HG03442 (cell line): ENCODE data around the gene COL27A1.

Experiments
- ATAC-seq: cut with Tn5 transposase; IDR thresholded peaks from one replicate; pipeline ENCODE4 v1.9.1; 2021; ENCODE audit warnings: mild to moderate bottlenecking, moderate library complexity; ENCODE audit not compliant: unreplicated experiment

Gene COL27A1

DNA sequence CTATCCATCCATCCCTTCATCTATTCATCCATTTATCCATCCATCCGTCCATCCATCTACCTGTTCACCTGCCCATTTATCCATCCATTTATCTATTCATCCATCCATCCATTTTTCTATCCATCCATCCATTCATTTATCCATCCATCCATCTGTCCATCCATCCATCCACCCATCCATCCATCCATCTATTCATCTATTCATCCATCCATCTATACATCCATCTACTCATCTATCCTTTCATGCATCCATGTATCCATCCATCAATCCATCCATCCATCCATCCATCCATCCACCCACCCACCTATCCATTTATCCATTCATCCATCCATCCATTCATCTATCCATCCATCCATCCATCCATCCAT, 10.8 kb downstream of the COL27A1 start:
- no peak for ATAC-seq

DNA sequence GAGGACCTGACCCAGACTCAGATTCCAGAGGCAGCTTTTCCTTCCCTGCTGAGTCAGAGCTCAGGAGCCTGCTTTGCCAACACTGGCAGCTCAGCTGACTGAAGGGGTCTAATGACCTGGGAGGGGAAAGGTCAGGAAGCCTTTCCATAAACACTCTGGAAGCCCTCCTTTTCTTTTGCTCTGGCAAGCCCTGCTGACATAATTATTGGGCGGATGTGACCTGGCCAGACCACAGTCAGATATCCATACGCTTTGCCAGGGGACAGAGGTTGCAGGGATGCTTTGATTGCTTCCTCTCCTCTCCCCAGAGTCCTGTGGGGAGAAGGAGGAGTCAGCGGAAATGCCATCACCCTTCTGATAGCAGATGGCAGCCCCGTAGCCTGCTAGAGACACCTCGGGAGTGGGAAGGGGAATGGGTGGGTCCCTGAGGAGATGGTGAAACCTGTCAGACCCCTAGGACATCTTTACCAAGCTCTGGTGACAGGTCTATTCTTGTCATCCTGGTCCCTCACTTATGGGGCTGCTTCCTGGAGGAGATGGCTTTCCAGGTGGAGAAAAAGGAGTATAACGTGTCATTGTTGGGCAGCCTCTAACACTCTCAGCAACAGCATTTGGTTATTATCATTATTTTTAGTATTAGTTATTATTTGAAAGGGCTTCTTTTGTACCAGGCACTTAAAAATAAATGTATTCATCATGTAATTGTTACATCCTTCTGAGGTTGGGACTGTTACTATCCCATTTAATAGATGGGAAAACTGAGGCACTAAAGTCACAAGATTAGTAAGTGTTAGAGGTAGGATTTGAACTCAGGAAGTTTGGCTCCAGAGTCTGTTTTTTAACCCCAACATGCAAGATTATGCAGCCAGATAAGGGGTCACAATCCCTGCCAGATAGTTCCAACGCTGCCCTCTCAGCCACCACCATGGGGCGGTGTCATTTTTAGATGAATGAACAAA, 11.6 kb downstream of the COL27A1 start:
- no peak for ATAC-seq

GRCh38 chr9:114167591-114168091, 12.3 kb downstream of the COL27A1 start:
- no peak for ATAC-seq

DNA sequence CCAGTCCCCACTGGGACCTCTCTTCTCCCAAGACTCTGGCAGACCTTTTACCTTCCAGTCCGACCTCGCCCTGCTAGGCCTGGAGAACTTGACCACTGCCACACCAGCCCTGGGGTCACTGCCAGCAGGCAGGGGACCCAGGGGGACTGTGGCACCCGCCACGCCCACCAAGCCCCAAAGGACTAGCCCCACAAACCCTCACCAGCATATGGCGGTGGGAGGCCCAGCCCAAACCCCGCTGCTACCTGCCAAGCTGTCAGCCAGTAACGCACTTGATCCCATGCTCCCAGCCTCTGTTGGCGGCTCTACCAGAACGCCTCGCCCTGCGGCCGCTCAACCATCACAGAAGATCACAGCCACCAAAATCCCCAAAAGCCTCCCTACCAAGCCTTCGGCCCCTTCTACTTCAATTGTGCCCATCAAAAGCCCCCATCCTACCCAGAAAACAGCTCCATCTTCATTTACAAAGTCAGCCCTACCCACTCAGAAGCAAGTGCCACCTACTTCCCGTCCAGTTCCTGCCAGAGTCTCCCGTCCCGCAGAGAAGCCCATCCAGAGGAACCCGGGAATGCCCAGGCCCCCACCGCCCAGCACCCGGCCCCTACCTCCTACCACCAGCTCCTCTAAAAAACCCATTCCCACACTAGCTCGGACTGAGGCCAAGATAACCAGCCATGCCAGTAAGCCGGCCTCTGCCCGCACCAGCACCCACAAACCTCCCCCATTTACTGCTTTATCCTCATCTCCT, 13.1 kb downstream of the COL27A1 start:
- ATAC-seq: no peak

DNA sequence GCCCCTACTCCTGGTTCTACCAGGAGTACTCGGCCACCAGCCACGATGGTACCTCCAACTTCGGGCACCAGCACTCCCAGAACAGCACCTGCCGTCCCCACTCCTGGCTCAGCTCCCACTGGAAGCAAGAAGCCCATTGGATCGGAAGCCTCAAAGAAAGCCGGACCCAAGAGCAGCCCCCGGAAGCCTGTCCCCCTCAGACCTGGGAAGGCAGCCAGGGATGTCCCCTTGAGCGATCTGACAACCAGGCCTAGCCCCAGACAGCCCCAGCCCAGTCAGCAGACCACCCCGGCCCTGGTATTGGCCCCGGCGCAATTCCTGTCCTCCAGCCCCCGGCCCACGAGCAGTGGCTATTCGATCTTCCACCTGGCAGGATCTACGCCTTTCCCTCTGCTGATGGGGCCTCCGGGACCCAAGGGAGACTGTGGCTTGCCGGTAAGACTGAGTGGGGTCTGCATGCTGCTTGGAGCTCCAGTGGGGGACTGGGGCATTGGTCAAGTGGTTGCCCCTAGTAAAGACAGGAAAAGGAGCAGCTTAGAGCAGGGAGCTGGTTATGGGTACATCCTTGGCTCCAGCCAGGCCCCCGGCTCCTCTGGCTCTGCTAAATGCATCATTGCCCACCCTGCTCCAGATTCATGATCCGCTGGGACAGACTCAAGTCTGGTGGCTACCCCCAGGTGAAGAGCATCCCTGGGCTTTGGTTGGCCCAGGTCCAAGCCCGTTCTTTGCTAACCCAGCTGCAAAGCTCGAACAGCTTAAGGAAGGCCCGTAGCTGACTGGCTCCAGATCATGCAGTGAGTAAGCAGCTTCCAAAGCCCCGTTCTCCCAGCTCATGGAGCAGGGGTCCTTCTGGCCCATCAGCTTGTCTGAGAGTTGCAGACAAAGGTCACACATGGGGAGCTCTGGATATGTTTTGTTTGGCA, 14.0 kb downstream of the COL27A1 start:
- ATAC-seq: no peak

DNA sequence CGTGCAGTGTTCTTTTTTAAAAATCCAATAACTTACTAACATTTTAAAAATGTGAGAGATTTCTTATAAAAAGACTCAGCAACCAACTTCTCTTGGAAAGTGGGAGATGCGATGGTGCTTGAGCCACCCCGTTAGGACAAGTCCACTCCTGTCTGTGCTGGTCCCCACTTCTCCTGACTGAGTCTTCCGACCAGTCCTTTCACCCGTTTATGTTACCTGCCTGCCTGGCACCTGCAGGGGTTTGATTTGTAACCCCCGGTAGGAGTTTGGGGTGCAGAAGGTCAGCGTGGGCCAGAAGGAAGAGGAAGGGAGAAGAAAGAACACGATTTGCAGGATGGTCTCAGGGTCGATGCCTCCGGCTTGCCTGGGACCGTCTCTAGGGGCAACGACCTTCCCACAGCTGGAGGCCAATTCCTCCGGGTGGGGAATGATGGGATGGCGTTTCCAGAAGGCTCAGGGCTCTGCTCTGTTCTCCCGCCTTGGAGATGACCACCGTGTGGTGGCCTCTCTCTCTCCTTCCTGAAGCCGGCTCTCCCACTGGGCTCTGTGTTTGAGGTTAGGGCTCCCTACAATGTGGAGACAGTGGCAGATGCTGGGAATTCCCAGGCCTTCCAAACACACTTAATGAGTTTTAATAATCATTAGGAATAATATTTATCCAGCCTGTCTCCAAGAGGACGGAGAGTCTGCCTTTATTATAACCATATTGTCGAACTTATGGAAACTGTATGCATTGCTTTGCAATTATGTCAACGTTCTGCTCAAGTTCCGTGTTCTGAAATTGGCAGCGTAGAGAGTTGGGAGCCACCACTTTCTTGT, 14.8 kb downstream of the COL27A1 start:
- ATAC-seq: no peak

GRCh38 chr9:114170771-114171461, 15.6 kb downstream of the COL27A1 start:
- ATAC-seq: no peak

DNA sequence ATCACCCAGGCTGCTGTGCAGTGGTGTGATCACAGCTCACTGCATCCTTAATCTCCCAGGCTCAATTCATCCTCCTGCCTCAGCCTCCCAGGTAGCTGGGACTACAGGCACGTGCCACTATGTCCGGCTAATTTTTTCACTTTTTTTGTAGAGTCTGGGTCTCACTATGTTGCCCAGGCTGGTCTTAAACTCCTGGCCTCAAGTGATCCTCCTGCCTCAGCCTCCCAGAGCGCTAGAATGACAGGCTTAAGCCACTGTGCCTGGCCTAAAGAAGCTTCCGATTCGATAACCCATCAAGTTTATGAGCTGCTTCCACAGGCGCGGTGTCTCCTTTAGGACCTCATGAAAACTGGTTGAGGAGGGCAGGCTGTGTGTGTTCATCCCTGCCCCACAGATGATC, 16.2 kb downstream of the COL27A1 start:
- no peak for ATAC-seq

DNA sequence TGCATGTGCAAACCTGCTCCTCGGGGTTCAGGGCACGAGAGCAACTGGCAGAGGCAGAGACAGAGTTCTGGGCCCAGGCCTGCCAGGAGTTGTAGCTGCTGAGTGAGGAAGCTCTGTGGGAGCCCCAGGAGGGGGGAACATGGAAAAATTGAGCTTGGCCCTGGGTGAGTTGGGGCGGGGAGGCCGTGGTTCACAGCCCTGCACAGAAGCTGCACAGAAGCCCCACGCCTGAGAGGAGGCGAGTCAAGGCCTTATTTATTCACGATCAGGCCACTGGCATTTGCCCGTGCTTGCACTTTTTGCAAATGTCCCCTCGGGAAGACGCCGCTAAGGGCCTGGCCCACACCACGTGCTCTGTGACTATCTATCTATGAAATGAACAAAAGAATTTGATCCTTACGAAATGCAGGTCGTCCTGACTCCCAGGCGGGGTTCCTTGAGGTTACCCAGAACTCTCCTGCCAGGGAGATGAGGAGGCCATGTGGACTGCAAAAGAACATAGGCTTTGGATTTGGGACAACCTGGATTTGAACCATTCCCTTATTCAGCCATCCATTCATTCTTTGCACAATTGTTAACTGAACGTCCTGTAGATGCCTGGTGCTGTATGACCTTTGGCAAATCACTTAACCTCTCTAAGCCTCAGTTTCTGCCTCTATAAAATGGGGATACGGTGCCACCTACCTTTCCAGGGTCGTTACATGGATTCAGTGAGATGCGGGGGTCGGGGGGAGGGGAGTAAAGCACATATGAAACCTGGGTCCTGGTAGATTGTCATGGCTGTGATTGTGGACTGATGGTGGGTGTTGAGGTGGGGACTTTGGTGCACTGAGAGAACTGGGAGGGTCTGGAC, 17.9 kb downstream of the COL27A1 start:
- ATAC-seq: no peak

DNA sequence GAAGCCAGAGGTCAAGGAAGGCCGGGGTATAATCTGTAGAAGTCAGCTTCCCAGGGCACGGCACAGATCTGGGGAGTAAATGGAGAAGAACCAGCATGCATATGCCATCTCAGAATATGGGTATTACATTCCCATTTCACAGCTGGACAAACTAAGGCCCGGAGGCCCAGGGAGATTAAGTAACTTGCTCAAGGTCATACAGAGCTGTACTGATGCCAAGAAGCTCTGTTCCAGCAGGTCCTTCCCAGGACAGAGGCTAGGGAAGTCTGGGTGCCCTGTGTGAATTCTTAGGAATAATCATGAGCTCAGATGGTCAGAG, 19.2 kb downstream of the COL27A1 start:
- ATAC-seq: no peak

GRCh38 chr9:114174876-114175771, 19.8 kb downstream of the COL27A1 start:
- no peak for ATAC-seq

GRCh38 chr9:114176624-114177291, 21.4 kb downstream of the COL27A1 start:
- ATAC-seq: no peak

- ATAC-seq: no peak
These were observed 22.2 kb downstream of the COL27A1 start for GRCh38 chr9:114177423-114178064.

- no peak for ATAC-seq
These were observed 22.7 kb downstream of the COL27A1 start for GRCh38 chr9:114178076-114178475.

DNA sequence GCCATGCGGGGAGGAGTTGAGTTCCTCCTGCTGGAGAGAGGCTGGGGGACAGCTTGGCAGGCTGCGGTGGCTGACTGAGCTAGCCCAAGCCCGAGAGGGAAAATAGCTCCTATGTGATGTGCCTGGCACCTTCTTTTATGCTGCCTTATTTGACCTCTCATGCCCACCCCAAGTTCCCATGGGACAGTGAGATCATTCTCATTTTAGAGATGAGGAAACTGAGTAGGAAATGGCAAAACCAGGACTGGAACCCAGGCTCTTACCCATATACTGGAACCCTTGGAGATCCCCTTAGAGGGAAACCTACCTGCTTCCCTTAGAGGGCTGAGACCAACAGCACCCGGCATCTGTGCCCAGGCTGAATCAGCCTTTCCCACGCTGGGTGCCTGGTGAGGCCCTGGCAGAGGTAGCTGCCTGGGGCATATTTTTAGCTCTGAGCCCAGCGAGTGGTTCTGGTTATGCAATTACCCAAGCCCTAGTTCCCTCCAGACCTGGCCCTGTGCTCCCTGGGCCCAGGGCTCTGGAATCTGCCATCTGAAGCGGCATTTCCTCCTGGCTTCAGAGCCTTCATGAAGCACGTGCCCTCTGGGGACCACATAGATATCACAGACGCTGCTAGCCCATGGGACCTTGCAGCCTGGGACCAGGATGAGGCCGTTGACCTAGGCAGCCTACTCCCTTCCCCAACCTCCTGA, 23.6 kb downstream of the COL27A1 start:
- no peak for ATAC-seq

- no peak for ATAC-seq
These were observed 24.2 kb downstream of the COL27A1 start for GRCh38 chr9:114179516-114179915.
